CD1c-positive myeloid dendritic cell (primary cell): ENCODE data around the gene SMIM35.
A peak's percentile ranks its signal among the peaks of the same experiment; 100 is the strongest.
"Not testable (repeated sequence)": the region's sequence is repeated elsewhere in the genome, so short reads cannot be mapped to it uniquely, and the experiment has no call there.

Source experiments
- DNase-seq: peaks from one replicate; pipeline ENCODE4 v3.0.0-alpha.2; 2016; ENCODE audit errors: extremely low spot score

SMIM35 gene

DNA sequence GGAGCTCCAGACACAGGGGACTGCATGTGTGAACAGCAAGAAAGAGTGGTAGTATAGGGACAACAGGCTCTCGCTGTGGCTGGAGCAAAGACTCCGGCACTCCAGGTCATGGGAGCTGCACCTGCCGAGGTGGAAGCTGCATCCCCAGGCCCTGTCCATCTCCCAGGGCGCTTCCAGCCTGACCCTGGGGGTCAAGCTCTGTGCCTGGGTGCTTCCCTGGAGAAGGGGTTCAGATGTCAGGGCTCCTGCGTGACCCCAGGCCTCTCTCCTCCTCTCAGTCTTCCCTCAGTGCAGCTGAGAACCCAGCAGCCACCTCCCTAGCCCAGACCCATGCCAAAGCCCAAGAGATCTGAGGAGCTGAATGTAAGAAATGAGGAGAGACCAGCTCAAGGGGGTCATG lies 6.5 kb downstream of the SMIM35 start:
- no peak for DNase-seq

DNA sequence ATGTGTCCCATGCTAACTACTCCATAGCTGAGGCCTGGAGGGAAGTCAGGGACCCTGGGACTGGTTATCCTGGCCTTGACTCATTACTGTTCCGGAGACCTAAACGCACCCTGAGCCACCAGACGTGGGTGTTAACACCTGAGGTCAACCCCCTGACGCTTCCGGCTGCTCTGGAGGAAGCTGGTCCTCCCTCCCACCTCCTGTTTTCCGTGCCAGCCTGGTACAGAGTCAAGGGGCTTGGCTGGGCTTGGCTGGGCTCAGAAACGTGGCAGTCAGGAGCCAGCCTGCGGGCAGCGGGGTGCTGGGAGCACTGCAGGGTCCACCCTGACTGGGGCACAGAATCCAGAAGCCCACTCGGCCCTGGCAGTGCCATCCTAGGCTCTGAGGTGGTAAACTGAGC lies 7.3 kb downstream of the SMIM35 start:
- no peak for DNase-seq

DNA sequence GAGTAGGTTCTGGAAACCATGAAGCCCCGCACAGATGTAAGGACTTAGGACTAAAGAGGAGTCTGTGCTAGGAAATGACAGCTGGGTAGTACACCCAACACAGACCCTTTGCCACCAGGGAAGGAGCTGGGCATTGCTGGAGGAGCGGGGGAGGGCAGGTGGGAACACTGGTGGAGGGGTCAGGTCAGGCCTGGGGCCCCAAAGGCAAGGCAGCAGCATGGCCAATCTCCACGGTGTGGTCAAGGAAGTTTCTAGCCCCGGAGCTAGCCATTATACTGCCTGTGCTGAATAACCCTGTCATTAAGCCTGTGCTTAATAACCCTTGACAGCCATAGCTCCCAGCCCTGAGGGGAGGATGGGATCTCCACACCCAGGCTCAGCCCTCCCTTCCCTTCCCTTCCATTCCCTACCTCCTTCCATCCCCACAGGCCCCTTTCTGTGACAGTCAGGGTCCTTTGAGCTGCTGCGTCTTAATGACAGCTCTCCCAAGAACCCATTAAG lies 7.8 kb downstream of the SMIM35 start:
- no peak for DNase-seq

DNA sequence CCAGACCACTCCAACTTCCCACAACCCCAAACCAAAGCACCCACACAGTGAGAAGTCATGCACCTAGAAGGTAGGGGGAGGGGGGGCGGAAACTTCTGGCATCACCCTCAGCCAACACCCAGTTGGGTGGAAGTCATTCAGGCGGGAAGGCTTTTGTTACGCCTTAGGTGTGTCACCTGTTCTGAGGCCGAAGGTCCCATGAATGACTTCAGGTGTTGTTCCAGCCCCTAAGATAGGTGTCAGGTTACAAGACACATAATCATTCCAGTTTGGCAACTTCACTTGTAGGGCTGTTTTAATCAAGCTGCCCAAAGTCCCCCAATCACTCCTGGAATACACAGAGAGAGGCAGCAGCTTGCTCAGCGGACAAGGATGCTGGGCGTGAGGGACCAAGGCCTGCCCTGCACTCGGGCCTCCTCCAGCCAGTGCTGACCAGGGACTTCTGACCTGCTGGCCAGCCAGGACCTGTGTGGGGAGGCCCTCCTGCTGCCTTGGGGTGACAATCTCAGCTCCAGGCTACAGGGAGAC lies 9.9 kb downstream of the SMIM35 start, which contains the start of gene TMPRSS4:
TMPRSS4 (plus strand) TSS at position 325 of the 528 bp plus-strand sequence. CDS start 225 bp downstream, outside the sequence.
- no peak for DNase-seq

DNA sequence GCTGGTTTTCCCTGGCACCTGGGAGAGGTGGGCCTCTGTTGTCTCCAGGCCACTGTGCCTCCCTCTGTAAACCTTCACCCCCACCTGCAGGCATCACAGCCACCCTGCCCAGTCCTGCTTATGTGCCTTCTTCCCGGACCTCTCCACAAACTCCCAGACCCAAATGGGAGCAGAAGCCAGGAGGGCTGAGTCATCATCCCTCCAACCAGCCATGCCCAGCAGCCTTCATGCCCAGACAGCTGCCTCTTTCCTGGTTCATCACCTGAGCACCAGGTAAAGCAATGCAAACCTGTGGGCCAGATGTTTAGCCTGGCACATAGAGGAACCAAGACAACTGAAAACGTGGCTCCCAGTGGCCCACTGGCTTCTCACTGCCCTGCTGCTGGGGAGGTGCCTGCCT lies 12.0 kb downstream of the SMIM35 start:
- DNase-seq, result no peak

DNA sequence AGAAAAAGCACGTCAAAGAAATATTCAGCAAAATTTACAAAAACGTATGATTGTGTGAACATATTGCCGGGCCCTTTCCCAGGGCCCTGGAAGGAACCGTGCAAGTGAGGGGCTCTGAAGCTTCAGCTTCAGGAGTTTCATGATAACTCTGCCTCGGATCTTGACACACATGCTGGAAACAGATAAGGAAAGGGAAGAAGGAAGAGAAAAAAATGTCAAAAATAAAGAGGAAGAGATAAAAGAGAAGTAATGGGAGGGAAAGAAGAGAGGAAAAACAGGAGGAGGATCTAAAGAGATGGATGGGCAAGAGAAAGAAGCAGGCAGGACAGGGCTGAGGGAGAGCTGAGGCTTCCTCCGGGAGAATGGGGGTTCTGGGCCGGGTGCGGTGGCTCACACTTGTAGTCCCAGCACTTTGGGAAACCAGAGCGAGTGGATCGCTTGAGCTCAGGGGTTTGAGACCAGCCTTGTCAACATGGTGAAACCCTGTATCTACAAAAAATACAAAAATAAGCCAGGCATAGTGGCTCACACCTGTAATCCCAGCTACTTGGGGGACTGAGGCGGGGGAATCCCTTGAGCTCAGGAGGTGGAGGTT lies 12.6 kb downstream of the SMIM35 start:
- DNase-seq, result no peak

DNA sequence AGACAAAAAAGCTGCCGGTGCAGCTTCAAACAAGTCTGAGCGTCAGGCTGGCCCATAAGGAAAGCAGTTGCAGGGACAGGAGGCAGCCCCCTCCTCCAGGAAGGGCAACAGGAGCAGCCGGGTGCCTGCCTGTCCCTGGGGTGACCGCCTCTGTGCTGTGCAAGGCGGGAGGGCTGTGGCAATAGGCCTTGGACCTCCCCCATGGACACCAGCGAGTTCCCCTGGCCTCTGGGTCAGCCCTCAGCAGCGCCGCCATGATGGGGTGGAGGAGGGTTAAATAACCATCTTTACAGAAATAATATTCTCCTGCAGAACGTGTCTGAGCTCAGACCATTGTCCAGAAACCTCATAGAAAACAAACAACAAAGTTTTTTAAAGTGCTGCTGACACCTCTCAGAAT lies 13.2 kb downstream of the SMIM35 start:
- no peak for DNase-seq

DNA sequence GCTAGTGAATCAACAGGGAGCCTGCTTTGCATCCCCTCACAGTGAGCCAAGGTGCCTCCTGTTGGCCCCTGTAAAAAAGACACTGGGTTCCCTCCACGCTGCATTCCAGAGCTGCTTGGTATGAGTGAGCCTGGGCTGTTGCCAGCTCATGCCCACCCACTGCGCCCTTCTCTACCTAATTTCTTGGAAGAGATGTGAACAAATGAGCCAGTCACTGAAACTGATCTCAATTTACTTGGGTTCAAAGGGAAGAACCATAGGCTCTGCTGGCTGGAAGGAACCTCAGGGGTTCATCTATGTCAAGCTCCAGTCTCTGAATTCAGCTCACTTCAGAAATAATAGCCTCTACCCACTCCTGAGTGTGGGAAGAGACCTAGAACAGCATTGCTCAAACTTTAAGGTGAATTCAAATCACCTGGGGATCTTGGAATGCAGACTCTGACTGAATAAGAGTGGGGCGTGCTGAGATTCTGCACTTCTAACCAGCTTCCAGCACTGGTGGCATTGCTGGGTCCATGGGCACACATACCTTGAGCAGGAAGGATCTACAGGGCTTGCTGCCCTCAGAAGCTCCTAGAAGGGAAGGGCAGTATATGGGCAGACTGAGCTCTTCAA lies 15.2 kb downstream of the SMIM35 start:
- DNase-seq, result no peak

DNA sequence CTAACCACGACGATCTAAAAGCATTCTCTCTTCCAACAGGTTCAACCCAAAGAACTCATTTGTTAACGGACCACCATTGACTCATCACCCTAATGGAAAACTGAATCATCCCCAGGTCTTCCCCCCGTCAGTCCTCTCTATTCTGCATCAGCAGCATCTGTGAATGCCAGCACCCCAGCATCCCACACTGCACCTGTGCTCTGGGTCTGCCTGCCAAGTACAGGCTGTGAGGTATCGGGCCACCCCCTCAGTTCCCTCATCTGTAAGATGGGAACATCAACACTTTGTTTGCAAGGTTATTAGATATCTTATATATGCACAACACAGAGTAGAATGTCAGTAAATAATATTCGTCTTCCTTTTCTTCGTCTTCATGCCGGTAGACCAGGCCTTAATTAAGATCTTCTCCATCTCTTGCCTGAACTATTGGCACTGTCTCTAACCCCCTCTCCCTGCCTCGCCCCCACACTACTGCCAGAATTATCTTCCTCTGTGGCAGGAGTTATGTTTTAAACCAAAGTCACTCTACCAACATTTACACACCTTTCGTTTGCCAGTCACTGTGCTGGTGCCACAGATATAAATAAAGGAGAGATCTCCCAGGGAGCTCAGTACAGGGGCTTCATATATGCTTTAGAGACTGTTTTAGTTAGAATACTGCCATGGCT lies 17.7 kb downstream of the SMIM35 start:
- no peak for DNase-seq

DNA sequence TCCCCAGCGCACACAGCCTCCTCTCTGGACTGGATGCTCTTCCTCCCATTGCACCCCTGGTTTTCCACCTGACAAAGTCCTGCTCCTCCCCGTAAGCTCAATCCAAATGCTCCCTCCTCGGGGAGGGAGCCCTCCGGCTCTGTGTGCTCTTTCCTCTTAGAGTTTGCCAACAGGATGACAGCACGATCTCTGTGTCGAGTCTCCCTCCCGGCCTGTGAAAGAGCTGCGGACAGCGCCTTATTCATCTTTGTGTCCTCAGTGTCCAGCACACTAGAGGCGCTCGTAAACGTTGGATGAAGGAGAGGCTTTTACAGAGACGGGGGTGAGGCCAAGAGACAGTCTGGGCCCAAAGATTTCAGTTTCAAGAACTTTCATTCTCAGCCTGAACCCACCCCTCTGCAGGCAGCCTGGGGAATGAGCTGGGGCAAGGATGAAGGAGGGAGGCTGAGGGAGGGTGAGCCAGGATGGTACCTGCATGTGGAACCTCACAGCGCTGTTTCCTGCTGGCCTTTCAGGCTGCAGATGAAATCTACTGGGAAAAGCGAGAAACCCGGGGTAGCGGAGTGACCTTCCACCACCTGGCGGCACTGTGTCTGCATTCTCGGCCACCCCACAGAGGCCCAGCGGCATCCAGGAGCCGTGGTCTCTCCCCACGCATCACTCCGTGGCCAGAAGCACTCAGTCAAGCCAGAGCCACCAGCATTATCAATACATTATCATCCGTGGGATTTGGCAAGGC lies 18.4 kb downstream of the SMIM35 start:
- no peak for DNase-seq

DNA sequence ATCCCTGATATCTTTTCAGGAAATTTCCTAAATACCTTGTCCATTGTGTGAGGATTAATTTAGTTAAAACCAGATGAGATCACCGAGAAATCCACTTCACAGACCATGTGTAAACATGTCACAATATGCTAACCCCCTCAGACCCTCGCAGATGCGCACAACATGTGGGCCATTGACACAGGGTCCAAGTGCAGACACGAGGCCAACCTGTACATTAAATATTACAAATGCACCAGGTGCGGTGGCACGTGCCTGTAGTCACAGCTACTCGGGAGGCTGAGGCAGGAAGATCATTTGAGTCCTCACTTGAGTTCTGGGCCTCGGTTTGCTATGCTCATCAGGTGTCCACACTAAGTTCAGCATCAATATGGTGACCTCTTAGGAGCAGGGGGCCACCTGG lies 19.8 kb downstream of the SMIM35 start:
- no peak for DNase-seq

DNA sequence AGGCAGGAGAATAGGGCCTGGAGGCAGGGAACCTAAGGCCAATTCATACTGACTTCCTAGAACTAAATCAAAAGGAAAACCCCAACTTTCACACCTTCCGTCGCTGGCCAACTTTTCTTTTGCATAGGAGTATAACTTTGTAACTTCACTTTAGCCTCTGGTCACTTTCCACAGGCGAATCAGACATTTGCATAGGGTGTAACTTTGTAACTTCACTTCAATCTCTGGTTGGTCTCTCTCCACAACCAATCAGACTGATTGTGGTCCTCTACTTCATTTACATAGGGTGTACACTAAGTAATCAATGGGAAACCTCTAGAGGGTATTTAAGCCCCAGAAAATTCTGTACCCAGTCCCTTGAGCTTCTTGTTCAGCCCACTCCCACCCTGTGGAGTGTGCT lies 21.4 kb downstream of the SMIM35 start:
- no peak for DNase-seq

DNA sequence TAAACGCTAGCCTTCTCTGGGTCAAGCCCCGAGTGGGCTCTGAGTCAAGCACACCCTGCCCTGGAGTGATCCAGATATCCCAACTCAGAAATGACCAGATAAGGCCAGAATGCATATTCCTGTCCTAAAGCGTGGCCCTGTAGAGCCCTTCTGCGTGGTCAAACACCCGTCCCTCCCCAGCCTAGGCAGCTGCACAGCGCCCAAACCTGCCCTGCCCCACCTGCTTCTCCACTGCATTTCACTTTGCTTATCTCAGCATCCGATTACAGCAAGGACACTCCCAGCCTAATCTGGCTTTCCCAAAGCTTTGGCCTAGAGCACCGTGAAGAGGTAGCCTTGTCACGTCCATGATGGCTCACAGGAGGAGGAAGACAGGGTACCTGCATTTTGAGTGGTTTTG lies 21.8 kb downstream of the SMIM35 start:
- no peak for DNase-seq

DNA sequence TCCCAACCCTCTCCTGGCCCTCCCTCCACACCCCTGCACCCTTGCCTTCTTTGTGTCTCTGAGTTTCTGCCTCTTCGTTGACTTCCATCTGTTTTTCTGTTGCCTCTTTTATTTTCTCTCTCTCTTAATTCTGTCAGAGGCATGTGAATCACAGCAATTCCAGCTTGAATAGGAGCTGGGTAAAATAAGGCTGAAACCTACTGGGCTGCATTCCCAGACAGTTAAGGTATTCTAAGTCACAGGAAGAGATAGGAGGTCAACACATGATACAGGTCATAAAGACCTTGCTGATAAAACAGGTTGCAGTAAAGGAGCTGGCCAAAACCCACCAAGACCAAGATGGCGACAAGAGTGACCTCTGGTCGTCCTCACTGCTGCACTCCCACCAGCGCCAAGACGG lies 24.1 kb downstream of the SMIM35 start:
- DNase-seq, result not testable (repeated sequence)

DNA sequence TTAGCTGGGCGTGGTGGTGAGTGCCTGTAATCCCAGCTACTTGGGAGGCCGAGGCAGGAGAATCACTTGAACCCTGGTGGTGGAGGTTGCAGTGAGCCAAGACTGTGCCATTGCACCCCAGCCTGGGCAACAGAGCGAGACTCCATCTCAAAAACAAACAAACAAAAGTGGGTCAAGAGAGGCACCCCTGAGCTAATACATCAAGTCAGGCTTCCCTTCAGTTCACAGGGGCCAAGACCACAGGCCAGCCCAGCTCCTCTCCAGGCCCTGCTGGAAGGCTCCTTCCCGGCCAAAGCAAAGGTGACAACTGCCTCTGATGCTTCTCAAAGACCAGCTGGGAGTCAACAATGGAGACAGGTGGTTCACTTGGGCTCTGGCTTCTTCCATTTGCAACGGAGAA lies 24.6 kb downstream of the SMIM35 start:
- DNase-seq, result not testable (repeated sequence)

DNA sequence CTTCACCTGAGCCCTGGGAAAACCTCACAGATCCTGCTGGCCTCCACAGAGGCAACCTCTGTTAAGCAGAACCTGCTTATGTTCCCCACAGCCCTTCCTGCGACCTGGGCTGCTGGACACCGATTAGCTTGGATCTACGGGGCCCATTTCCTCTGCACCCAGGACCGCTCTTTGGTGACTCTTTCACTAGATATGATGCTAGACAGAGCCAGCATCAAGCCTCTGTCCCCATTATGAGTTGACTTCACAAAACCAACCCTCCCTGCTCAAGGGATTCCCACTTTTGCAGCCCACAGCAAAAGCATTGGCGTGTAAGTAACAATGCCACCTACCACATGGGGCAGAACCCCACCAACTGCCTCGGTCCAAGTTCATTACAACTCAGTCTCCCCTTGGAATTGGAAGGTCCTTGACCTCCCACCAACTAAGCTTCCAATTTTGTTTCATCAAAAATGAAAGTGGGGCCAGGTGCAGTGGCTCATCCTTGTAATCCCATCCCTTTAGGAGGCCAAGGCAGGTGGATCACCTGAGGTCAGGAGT lies 25.1 kb downstream of the SMIM35 start:
- DNase-seq, result no peak

DNA sequence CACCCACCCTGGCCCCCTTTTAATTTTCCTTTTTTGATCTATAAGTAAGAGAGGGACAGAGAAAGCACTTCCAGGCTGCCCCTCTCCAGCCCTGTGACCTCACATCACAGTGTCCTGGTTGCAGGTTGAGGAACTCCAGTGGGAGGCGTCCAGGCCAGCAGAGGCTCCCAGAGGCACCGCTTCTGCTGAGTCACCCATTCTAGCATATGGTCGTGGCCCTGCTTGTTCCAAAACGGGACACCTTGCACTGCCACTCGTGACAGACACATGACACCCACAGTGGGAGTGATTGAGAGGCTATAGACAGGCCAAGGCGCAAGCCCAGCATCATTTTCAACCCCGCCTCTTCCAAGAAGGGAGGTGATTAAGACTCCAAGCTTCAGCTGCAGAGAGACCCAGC lies 25.9 kb downstream of the SMIM35 start:
- DNase-seq, result peak; percentile 74

DNA sequence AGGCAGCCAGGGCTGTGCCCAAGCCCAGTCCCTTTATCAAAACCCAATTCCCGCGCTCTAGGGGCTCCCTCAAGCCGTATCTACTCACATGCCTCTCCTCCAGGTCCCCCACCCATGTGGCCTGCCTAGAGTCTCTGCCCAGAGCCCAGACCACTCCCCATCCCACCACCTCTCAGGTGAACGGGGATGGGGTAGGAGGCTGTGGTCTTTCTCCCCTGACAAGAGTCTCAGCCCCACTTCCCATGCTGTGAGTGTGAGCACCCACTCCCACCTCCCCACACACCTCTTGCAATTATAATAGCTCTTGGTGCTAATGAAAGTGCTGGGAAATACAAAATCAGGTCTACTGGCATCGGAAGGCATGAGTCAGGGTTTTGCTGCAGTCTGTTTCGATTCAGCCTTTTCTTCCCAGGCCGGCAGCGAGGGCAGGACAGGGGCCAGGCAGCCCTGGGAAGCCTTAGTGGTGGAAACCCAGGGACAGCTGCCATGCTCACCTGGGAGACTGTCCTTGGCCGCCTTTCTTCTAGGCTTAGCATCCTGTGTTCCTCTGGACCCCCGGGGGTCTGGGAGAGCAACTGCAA lies 26.6 kb downstream of the SMIM35 start:
- DNase-seq, result no peak

DNA sequence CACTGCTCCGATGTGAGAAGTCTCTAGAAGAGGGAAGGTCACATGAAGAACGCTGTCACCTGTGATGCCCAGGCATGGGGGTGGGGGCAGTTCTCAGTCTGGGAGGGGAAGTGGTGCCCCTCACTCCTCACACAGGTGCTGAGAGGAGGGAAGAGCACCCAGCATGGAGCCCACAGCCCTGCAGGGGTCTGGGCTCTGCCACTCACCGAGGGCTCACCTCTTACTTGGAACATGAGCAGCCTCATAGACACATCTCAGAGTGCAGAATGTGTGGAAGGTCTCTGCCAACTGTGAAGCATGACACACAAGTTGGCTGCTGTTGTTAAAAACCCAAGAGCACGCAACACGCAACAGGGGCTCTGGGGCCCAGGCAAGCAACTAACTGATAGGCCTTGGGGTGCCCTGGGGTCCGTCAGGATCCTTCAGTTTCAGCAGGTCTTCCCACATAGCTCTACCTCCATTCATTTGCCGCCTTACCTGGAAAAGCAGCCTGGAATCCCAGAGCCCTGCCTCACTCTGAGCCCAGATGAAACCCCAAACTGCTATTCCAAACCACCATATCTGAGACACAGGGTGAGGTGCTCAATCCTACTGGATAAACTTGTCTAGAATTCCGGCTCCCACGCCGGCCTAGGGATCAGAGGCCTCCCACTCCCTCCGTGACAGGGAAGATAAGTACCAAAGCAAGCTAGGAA lies 27.4 kb downstream of the SMIM35 start:
- DNase-seq, result no peak

DNA sequence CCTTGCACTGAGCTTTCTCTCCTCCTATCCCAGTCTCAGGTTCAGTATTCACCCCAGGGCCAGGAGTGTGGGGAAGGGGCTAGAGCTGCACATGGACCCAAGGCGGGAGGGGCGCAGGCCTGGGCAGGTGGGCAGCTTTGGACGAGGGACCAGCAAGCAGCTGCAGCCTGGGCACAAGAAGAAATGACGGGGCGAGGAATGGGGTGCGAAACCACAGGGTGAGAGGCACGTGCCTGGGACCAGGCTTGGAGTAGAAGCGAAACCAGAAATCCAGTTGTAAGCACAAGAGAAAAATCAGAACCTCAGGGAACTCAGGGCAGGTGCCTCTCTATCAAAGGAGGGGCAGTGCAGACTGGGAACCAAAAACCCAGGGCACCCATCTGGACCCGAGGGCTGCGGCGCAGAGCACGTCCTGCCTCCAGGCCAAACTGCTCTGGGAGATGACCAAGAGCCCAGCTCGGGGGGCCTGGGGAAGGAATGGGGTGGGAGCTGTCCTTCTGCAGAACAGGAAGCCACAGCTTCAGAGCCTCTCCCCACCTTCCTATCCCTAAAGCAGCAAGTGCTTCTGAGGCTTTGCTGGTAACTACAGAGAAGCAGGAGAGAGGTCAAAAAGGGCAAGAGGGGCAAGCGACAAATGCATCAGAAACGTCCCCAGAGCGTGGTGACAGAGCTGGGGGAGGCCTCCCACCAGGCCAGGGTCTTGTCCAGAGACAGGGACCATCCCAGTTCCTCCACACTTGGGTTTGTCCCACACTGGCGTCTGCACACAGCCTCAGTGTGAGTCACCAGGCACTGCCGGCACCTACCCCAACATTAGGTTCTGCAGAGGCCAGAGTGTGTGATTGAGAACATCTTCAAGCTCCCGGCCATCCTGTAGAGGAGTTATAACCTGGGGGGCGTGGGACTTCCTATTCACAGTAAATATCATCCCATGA lies 28.2 kb downstream of the SMIM35 start:
- peak; percentile 44 for DNase-seq
